ENCODE measurements around the gene C16orf95.

GRCh38 chr16:87350031-87350430, 32.8 kb upstream of the C16orf95 start:
- TF ChIP-seq CTCF (IDR thresholded peaks at IDR 0.05) (no peak), NFE2L2 (conservative IDR thresholded peaks at IDR 0.05; ENCODE audit: low read length) (no peak), POLR2A (IDR thresholded peaks at IDR 0.05; ENCODE audit: low read length) (no peak), ZFP36 (IDR thresholded peaks at IDR 0.05; ENCODE audit: borderline replicate concordance, partially characterized antibody) (no peak), RCOR1 (IDR thresholded peaks at IDR 0.05; ENCODE audit: low read depth, low read length) (no peak), BHLHE40 (IDR thresholded peaks at IDR 0.05; ENCODE audit: low read depth, low read length) (no peak)

Measured in A549 (cell line).